ENCODE results near the gene ACVR1C. TPM values are rescaled to one million over a fixed set of nuclear protein-coding genes. Genes with fewer than 3 reads are reported as not detected.

Gene ACVR1C
- total RNA-seq, 1 donor from 2014 or later, result 0.17 TPM

DNA sequence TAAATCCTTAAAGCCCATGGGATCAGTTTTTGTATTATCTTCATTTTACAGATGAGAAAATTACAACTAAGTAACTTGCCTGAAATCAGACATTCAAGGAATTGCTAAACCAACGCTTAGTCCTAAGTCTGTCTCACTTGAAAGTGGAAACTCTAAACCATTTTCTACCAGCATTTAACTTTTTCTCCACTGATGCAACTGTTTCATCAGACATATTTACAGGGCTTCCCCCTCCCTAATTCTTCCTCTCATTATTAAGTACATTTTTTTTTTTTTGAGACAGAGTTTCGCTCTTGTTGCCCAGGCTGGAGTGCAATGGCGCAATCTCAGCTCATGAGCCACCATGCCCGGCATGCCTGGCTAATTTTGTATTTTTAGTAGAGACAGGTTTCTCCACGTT, 88.6 kb downstream of the ACVR1C start:
- H3K4me3 Mint-ChIP-seq (ENCODE audit: unreplicated experiment), result no peak overlapping the region
- H3K27ac Mint-ChIP-seq (ENCODE audit: unreplicated experiment), result no peak overlapping the region
- H3K4me1 Mint-ChIP-seq (ENCODE audit: low read depth), result no peaks in the 10 kb centered on the region
- no peaks in the 10 kb centered on the region for H3K36me3 Mint-ChIP-seq (ENCODE audit: low read depth)
- TF ChIP-seq, protein P1, sequence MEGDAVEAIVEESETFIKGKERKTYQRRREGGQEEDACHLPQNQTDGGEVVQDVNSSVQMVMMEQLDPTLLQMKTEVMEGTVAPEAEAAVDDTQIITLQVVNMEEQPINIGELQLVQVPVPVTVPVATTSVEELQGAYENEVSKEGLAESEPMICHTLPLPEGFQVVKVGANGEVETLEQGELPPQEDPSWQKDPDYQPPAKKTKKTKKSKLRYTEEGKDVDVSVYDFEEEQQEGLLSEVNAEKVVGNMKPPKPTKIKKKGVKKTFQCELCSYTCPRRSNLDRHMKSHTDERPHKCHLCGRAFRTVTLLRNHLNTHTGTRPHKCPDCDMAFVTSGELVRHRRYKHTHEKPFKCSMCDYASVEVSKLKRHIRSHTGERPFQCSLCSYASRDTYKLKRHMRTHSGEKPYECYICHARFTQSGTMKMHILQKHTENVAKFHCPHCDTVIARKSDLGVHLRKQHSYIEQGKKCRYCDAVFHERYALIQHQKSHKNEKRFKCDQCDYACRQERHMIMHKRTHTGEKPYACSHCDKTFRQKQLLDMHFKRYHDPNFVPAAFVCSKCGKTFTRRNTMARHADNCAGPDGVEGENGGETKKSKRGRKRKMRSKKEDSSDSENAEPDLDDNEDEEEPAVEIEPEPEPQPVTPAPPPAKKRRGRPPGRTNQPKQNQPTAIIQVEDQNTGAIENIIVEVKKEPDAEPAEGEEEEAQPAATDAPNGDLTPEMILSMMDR (IDR thresholded peaks at IDR 0.05), result no peak
- peaks cover 3% of the 10 kb centered on the region for H3K9me3 Mint-ChIP-seq (ENCODE audit: low read depth)
- no peaks in the 10 kb centered on the region for H3K27me3 Mint-ChIP-seq (ENCODE audit: low read depth)
- no peak for DNase-seq (ENCODE audit: low spot score)

DNA sequence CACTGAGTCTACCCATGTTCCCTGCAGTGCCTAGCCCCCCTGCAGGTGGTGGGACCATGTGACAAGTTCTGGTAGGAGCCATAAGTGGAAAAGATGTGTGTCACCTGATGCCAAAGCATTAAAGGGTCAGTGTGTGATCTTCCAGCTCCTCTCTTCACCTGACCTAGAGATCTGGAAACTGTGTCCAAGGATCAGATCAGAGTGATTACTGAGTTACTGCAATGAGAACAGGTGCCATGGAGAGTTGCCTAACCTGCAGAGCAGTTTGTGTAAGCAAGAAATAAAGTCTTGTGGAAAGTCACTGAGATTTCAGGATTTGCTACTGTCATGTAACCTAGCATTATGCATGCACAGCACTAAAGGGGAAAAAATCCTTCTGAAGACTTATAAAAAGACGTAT, 90.6 kb downstream of the ACVR1C start:
- H3K9me3 Mint-ChIP-seq (ENCODE audit: low read depth), result peaks cover 3% of the 10 kb centered on the region
- no peaks in the 10 kb centered on the region for H3K4me1 Mint-ChIP-seq (ENCODE audit: low read depth)
- no peak for DNase-seq (ENCODE audit: low spot score)
- no peaks in the 10 kb centered on the region for H3K36me3 Mint-ChIP-seq (ENCODE audit: low read depth)
- H3K4me3 Mint-ChIP-seq (ENCODE audit: unreplicated experiment), result no peak overlapping the region
- TF ChIP-seq, protein P1 (IDR thresholded peaks at IDR 0.05), result no peak
- H3K27me3 Mint-ChIP-seq (ENCODE audit: low read depth), result no peaks in the 10 kb centered on the region
- H3K27ac Mint-ChIP-seq (ENCODE audit: unreplicated experiment), result no peak overlapping the region

DNA sequence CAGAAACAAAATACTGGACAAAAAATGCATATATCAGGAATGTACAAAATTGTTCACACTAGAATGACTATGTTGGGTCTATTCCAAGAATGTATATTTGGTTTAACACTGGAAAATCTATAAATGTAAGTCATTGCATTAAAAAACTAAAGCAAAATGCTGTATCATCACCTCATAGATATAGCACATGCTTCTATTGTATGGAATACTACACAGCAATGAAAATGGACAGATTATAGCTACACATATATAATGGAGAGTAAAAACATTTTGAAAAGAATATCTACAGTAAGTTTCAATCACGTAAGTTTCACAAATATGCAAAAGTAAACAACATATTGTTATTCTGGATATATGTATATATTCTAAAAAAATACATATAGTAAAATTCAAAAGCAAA, 91.8 kb downstream of the ACVR1C start:
- Mint-ChIP-seq H3K27me3 (ENCODE audit: low read depth) (no peaks in the 10 kb centered on the region), H3K27ac (ENCODE audit: unreplicated experiment) (no peak overlapping the region), H3K4me3 (ENCODE audit: unreplicated experiment) (no peak overlapping the region), H3K4me1 (ENCODE audit: low read depth) (no peaks in the 10 kb centered on the region), H3K9me3 (ENCODE audit: low read depth) (peaks cover 3% of the 10 kb centered on the region), H3K36me3 (ENCODE audit: low read depth) (no peaks in the 10 kb centered on the region)
- TF ChIP-seq, protein P1 (IDR thresholded peaks at IDR 0.05), result no peak
- no peak for DNase-seq (ENCODE audit: low spot score)

DNA sequence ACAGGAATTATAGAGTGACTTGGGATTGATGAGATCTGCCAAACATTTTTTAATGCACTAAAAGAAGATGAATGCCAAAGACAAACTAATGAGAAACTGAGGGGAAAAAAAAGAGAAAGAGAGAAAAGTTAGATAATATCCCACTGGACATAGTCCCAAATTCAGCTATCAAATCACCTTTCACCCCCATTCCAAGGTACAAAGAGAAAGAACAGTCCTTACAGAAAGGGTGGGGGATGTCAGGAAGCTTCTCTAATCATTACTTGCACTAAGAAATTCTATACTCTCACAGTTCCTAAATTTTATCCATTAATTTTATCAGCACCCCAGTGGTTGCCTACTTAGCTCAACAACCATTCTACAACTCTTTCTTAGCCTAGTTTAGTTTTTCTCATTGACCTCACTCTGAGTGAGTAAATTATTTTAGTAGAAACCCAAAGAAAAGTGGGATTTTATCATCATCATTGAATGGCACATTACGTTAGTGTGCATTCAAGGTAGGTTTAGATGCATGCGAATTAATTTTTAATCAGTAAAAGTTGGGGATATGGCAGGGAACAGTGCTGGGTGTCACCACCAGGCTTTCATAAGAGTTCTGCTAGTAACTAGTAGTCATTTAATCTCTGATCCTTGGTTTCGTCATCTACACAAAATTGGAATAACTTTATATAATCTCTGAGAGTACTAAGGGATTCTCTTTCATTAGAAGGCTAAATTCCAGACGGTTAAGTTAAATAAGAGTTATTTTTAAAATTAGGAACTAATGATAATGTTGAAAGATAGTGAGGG, 99.5 kb downstream of the ACVR1C start:
- H3K9me3 Mint-ChIP-seq (ENCODE audit: low read depth), result no peaks in the 10 kb centered on the region
- TF ChIP-seq, protein P1 (IDR thresholded peaks at IDR 0.05), result no peak

DNA sequence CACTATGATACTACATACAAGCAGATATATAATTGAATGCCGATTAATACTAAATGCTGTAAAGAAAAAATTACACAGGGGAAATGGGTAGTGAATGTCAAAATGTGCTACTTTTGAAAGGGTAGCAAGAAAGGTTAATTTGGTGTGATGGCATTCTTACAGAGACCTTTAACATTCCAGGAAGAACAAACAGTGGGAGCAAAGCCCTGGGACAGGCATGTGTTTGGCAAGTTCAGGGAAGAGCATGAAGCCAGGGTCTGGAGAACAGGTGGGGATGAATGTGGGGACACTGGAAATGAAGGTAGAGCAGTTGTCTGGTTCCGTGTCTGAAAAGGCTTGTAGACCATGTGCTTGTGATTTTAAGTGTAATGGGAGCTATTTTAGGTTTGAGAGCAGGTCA, 102.6 kb downstream of the ACVR1C start:
- Mint-ChIP-seq H3K9me3 (ENCODE audit: low read depth) (no peaks in the 10 kb centered on the region), H3K27ac (ENCODE audit: unreplicated experiment) (no peak overlapping the region), H3K4me1 (ENCODE audit: low read depth) (no peaks in the 10 kb centered on the region), H3K4me3 (ENCODE audit: unreplicated experiment) (no peak overlapping the region), H3K36me3 (ENCODE audit: low read depth) (peaks cover 5% of the 10 kb centered on the region), H3K27me3 (ENCODE audit: low read depth) (peaks cover 44% of the 10 kb centered on the region)
- TF ChIP-seq, protein P1 (IDR thresholded peaks at IDR 0.05), result no peak
- DNase-seq (ENCODE audit: low spot score), result no peak

More for the DNA sequence above, 99.5 kb downstream of the ACVR1C start:
- H3K27ac Mint-ChIP-seq (ENCODE audit: unreplicated experiment), result no peak overlapping the region
- peaks cover 2% of the 10 kb centered on the region for H3K36me3 Mint-ChIP-seq (ENCODE audit: low read depth)
- DNase-seq (ENCODE audit: low spot score), result no peak
- peaks cover 21% of the 10 kb centered on the region for H3K27me3 Mint-ChIP-seq (ENCODE audit: low read depth)
- no peaks in the 10 kb centered on the region for H3K4me1 Mint-ChIP-seq (ENCODE audit: low read depth)
- H3K4me3 Mint-ChIP-seq (ENCODE audit: unreplicated experiment), result no peak overlapping the region
